Brain microvascular endothelial cell (primary cell): ENCODE measurements around the gene DYSF.

ENCODE experiments used
- DNase-seq: peaks from one replicate; pipeline ENCODE4 v3.0.0-alpha.2; 2020
- H3K27ac ChIP-seq: fragments of 250-450 bp; sonication (Bioruptor Pico); 2 replicates; pipeline ENCODE4 v1.5.1; 2020; ENCODE audit warnings: mild to moderate bottlenecking, moderate library complexity
- H3K27me3 ChIP-seq: fragments of 250-450 bp; sonication (Bioruptor Pico); replicated peaks from 2 replicates; pipeline ENCODE4 v1.5.1; 2020; ENCODE audit warnings: mild to moderate bottlenecking
- H3K36me3 ChIP-seq: fragments of 250-450 bp; sonication (Bioruptor Pico); replicated peaks from 2 replicates; pipeline ENCODE4 v1.5.1; 2020; ENCODE audit warnings: mild to moderate bottlenecking
- H3K4me3 ChIP-seq: 2 replicates; pipeline ENCODE4 v1.5.1; 2011; ENCODE audit warnings: low read depth, mild to moderate bottlenecking, control low read depth, low read length, moderate library complexity
- in situ Hi-C: cut with HindIII; loops from 2 replicates; pipeline ENCODE4 v1.10.0; 2017; ENCODE audit warnings: low sequenced_read_pairs, low pct_ligation_motif_present
- TF ChIP-seq, protein P1 (sequence below): IDR thresholded peaks from 2 replicates; pipeline ENCODE4 v1.5.1; 2011; ENCODE audit warnings: low read depth, mild to moderate bottlenecking, moderate library complexity, low read length, control low read depth, inconsistent platforms; ENCODE audit errors: missing control alignments

The DYSF gene

DNA sequence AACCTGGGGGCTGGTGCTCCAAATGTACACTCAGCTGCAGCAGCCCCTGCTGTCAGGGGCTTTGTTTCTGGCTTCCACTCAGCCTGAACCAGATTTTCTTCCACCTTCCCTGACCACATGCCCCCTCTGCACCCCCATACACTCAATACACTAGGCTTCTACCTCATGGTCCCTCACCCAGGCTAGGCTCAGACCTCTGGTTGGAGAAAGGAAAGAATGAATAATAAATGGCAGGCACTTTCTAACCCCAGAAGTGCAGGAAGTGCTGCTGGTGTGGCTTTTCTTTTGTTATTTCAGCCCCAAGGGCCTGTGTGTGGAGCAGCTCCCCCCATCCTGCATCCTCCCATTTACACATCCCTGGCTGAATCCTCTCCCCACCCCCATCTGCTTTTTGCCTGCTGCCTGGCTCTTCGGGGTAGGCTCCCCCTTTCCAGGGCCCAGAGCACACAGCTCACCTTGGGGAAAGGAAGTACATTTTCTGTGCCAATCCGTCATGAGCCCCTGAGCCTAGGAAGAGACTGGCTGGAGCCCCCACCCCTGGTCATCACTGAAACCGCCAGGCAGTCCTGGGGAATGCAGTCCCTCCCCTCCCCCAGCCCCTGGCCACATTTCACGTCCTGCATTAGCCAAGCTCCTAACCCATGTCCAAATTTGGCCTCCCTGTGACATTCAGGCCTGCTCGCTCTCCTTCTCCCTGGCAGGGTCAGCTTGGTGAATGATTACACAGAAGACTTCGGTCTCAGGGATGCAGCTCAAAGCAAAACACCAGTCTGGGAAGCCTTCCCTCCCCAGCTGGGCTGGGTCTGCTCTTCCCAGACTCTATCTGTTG is 2.6 kb downstream of the DYSF start:
- no peak for DNase-seq
- H3K4me3 ChIP-seq: no peak overlapping the region
- H3K27me3 ChIP-seq: no peaks in the 10 kb centered on the region
- TF ChIP-seq, protein P1, sequence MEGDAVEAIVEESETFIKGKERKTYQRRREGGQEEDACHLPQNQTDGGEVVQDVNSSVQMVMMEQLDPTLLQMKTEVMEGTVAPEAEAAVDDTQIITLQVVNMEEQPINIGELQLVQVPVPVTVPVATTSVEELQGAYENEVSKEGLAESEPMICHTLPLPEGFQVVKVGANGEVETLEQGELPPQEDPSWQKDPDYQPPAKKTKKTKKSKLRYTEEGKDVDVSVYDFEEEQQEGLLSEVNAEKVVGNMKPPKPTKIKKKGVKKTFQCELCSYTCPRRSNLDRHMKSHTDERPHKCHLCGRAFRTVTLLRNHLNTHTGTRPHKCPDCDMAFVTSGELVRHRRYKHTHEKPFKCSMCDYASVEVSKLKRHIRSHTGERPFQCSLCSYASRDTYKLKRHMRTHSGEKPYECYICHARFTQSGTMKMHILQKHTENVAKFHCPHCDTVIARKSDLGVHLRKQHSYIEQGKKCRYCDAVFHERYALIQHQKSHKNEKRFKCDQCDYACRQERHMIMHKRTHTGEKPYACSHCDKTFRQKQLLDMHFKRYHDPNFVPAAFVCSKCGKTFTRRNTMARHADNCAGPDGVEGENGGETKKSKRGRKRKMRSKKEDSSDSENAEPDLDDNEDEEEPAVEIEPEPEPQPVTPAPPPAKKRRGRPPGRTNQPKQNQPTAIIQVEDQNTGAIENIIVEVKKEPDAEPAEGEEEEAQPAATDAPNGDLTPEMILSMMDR: no peak
- in situ Hi-C loops: no loop called here
- H3K27ac ChIP-seq: no peak overlapping the region
- no peaks in the 10 kb centered on the region for H3K36me3 ChIP-seq

DNA sequence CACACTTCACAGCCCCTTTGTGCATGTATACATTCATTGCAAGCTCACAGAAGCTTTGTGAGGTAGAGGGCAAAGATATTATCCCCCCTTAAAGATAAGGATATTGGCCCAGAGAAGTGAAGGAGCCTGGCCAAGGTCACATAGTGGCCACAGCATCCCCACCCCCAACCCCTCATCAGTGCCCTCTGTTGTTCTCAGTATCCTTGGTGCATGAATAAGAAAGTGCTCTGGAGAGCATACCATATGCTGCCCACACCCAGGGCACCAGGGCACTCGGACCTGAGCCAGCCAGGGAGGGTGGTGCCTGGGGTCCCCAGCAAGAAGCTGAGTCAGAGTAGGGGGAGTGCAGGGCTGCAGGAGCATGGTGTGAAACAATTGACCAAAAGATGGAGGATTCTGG is 3.3 kb downstream of the DYSF start:
- Histone ChIP-seq H3K36me3 (no peaks in the 10 kb centered on the region), H3K27ac (no peak overlapping the region), H3K27me3 (no peaks in the 10 kb centered on the region), H3K4me3 (no peak overlapping the region)
- TF ChIP-seq, protein P1: no peak
- in situ Hi-C loops: no loop called here
- no peak for DNase-seq

DNA sequence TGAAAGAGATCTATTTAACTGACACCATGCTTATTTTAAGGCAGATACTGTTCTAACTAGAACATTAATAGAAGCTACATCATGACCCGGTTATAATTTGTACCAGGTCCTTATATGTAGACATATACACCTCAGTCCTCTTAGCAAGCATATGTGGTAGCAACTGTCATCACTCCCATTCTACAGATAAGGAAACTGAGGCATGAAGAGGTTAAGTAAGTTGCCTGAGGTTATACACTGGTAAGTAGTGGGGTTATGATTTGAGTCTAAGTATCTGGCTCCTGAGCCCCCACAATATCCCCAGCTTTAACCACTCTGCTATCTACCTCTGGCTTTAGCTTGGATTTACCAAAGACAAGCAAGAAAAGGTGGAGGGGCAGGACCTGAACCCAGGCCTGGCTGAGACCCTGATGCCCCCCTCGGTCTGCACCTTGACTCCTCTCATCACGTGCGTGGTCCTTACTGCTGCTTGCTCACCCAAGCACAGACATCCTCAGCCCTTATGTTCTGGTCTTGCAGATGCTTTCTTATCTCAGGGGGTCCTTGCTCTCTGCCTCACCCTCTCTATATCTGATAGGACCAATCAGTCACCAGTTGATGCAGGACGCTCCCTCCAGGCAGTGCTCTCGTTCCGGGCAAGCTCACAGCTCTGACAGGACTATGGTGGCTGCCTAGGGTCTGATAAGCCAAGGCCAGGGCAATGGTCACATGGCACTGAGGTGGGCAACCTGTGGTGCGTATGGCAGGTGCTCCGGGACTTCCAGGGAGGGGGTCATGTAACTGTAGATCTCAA is 4.0 kb downstream of the DYSF start:
- H3K27ac ChIP-seq: no peak overlapping the region
- in situ Hi-C loops: no loop called here
- TF ChIP-seq, protein P1: no peak
- H3K4me3 ChIP-seq: no peak overlapping the region
- H3K27me3 ChIP-seq: no peaks in the 10 kb centered on the region
- no peak for DNase-seq
- no peaks in the 10 kb centered on the region for H3K36me3 ChIP-seq

DNA sequence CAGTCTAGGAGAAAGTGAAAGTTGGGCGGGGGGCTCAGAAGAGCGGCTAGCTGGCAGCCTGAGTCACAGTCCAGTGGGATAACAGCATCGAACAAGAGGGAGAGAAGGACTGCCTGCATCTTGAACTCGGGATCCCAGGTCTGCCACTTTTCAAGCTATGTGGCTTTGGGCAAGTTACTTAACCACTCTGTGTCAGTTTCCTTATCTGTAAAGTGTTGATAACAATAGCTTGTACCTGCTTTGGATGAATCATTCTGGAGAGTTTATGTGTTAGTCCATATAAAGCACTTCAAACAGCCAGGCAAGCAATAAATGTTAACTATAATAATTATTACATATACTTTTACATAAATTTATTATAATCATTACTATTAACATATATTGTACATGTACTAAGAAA is 4.6 kb downstream of the DYSF start:
- peak overlapping the region; percentile 29 for H3K27ac ChIP-seq
- in situ Hi-C loops: no loop called here
- no peak for DNase-seq
- H3K27me3 ChIP-seq: no peaks in the 10 kb centered on the region
- TF ChIP-seq, protein P1: no peak
- H3K36me3 ChIP-seq: no peaks in the 10 kb centered on the region
- no peak overlapping the region for H3K4me3 ChIP-seq

DNA sequence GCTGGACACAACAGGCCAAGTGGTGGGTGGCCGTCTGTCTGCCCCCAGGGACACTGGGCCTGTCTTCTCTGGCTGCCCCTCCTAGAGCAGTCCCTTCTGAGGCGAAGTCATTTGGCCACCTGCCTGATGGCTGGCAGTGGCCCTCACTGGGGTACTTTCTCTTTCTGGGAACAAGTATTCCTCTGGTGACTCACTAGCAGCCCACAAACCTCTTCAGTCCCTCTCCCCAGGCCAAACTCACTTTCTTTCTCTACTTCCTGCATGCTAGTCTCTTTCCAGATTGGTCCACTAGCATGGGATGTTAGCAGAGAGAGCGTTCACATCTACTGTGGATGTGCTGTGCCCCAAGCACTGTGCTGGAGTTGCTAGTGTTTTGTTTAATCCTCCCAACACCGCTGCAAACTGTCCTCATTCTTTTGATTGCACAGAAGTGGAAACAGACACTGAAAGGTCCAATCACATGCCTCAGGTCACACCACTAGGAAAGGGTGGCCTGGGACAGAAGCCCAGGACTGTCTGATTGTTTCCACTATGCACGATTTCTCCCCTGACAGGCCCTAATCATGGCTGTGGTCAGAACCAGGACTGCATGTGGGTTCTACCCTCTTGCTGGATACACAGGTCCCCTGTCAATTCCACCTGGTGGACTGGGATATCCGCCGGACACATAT is 5.2 kb downstream of the DYSF start:
- TF ChIP-seq, protein P1: no peak
- Histone ChIP-seq H3K4me3 (no peak overlapping the region), H3K27me3 (no peaks in the 10 kb centered on the region), H3K27ac (peak overlapping the region; percentile 29), H3K36me3 (no peaks in the 10 kb centered on the region)
- in situ Hi-C loops: no loop called here
- peak; percentile 58 for DNase-seq
